ENCODE data around the gene FBP1.
A peak's percentile ranks its signal among the peaks of the same experiment; 100 is the strongest.

Gene FBP1

GRCh38 chr9:94680020-94680419 lies 40.7 kb upstream of the FBP1 start:
- Histone ChIP-seq H3K27me3 (no peaks in the 10 kb centered on the region), H3K4me3 (no peak overlapping the region), H3K27ac (no peak overlapping the region), H3K9me3 (no peaks in the 10 kb centered on the region), H3K36me3 (no peaks in the 10 kb centered on the region), H3K4me1 (peaks cover 0 to 43% (median 20%) of the 10 kb centered on the region in 4 donors)
- TF ChIP-seq CTCF (IDR thresholded peaks at IDR 0.05): no peak
- intact Hi-C loops (cut with DNase I; ENCODE audit: low total_unique reads): loop anchor here (5.0 to 10.0 kb wide), 2 partner anchors 95 to 452 kb away; no protein-coding TSS in a partner anchor
- DNase-seq: no peak

GRCh38 chr9:94679587-94679986 lies 40.3 kb upstream of the FBP1 start:
- H3K27ac ChIP-seq: no peak overlapping the region
- peaks cover 0 to 48% (median 25%) of the 10 kb centered on the region in 4 donors for H3K4me1 ChIP-seq
- no peaks in the 10 kb centered on the region for H3K27me3 ChIP-seq
- H3K4me3 ChIP-seq: no peak overlapping the region
- TF ChIP-seq CTCF (IDR thresholded peaks at IDR 0.05): no peak
- no peaks in the 10 kb centered on the region for H3K9me3 ChIP-seq
- DNase-seq: no peak
- intact Hi-C loops (cut with DNase I; ENCODE audit: low total_unique reads): no loop called here
- H3K36me3 ChIP-seq: no peaks in the 10 kb centered on the region

DNA sequence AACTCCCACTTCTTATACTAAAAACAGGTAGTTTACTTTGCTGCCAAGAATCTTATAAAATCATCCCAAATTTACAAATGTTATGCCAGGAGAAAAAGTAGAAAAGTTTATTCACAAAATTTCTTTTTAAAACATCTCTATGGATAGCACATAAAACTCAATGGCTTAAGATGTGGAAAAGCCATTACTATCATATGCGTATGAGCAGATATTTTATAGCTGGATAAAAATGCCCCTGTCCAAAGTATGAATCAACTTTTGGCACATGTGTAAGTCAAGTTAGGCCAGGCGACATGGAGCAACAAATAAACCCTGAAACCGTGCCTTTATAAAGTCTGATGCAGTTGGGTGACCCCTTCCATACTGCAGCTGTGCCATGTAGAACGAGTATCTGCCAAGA lies 38.6 kb upstream of the FBP1 start:
- intact Hi-C loops (cut with DNase I; ENCODE audit: low total_unique reads): no loop called here
- Histone ChIP-seq H3K27ac (no peak overlapping the region), H3K27me3 (no peaks in the 10 kb centered on the region)

DNA sequence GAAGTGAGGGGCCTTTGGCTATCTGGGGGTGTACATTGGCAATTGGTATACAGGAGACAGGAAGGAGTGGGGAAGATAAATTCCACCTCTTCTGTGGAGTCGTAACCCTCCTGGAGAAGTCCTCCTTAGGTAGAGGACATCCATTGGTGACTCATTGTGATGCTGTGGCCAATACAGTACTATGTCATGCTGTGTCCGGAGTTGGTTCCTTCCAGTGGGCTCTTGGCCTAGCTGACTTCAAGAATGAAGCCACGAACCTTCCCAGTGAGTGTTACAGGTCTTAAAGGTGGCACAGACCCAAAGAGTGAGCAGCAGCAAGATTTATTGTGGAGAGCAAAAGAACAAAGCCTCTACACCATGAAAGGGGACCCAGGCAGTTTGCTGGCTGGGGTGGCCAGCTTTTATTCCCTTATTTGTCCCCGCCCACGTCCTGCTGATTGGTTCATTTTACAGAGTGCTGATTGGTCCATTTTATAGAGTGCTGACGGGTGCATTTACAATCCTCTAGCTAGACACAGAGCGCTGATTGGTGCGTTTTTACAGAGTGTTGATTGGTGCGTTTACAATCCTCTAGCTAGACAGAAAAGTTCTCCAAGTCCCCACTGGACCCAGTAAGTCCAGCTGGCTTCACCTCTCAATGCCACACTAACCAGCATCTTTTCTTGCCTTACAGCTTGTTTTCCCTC lies 37.3 kb upstream of the FBP1 start:
- Histone ChIP-seq H3K27ac (no peak overlapping the region), H3K4me1 (peaks cover 0 to 62% (median 29%) of the 10 kb centered on the region in 4 donors), H3K27me3 (no peaks in the 10 kb centered on the region), H3K9me3 (no peaks in the 10 kb centered on the region), H3K36me3 (no peaks in the 10 kb centered on the region), H3K4me3 (no peak overlapping the region)
- no peak for TF ChIP-seq CTCF (IDR thresholded peaks at IDR 0.05)
- no peak for DNase-seq
- intact Hi-C loops (cut with DNase I; ENCODE audit: low total_unique reads): no loop called here

More for the DNA sequence above, 38.6 kb upstream of the FBP1 start:
- no peak overlapping the region for H3K4me3 ChIP-seq
- DNase-seq: no peak
- TF ChIP-seq CTCF (IDR thresholded peaks at IDR 0.05): no peak
- no peaks in the 10 kb centered on the region for H3K9me3 ChIP-seq
- H3K4me1 ChIP-seq: peaks cover 0 to 62% (median 28%) of the 10 kb centered on the region in 4 donors
- no peaks in the 10 kb centered on the region for H3K36me3 ChIP-seq

DNA sequence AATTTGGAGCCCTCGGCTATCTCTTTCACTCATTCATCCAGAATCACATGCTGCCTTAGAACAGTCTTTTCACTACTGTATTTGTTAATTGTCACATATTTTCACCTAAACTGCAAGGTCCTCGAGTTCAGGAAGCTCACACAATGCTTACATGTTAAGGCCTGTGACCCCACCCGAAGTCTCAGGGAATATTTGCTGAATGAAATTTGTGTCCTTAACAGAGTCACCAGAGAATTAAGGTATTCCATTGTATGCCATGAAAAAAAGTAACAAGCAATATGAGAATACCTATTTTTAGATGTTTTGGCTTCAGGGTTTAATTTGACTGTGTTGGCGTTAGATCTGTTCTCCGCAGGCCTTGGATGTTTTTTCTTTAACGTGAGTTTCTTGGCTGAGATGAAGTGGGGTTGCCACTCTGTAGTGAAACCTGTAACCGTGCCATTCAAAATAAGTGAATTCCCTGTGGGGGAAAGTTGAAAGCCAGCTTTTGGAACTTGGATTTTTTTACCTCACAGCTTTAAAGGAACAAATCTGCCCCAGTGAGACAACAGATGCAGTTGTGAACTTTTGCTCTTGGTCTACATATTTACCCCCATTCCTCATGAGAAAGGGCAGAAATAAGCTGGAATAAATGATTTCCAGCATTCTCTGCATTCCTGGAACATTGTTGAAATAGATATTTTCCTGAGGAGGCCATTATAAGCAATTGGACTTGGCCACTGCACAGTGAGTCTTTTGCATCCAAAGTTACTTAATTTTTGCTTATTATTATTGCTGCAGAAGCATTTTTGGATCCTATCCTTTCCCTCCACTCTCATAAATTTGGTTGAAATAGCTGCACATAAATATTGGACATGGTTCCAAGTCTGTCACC lies 35.9 kb upstream of the FBP1 start:
- no peaks in the 10 kb centered on the region for H3K27me3 ChIP-seq
- DNase-seq: no peak
- no peak overlapping the region for H3K4me3 ChIP-seq
- H3K27ac ChIP-seq: peak overlapping the region in 1 of 2 donors; percentile 41
- intact Hi-C loops (cut with DNase I; ENCODE audit: low total_unique reads): no loop called here
- no peaks in the 10 kb centered on the region for H3K36me3 ChIP-seq
- H3K9me3 ChIP-seq: no peaks in the 10 kb centered on the region
- no peak for TF ChIP-seq CTCF (IDR thresholded peaks at IDR 0.05)
- peaks cover 0 to 56% (median 29%) of the 10 kb centered on the region in 4 donors for H3K4me1 ChIP-seq

Data from tibial artery (tissue), 4 donors.